Caco-2 (cell line): Measurements from ENCODE around the gene EFNA4. TPM values are rescaled to one million over a fixed set of nuclear protein-coding genes. Genes with fewer than 3 reads are reported as not detected.

ENCODE experiments used
- BruUV-seq: library from RNA; stranded (reverse); fragments of 400-500 nt; replicated peaks from 2 replicates; lab custom pipeline; 2021; lab: Mats Ljungman, UMichigan
- CTCF ChIA-PET: fragments of 300-600 bp; sonication (Branson Sonifier 250); formaldehyde crosslinking; loops from one replicate; lab custom pipeline; 2022; ENCODE audit warnings: antibody characterized with exemption; lab: Charles Lee
- POLR2A ChIA-PET: fragments of 300-600 bp; sonication (Branson Sonifier 250); formaldehyde crosslinking; loops from one replicate; lab custom pipeline; 2022; ENCODE audit warnings: antibody characterized with exemption; lab: Charles Lee
- DNase-seq, 2 experiments: peaks; one replicate each; pipeline versions ENCODE4 v3.0.0 to v3.0.0-alpha.2; 2020 to 2022
- H3K27me3 ChIP-seq: replicated peaks from 2 replicates; pipeline ENCODE4 v1.6.0; 2011; ENCODE audit warnings: low read length; ENCODE audit not compliant: control insufficient read depth, insufficient read depth
- H3K36me3 ChIP-seq: 2 replicates; pipeline ENCODE4 v1.5.1; 2011; ENCODE audit warnings: low read length; ENCODE audit not compliant: control insufficient read depth, insufficient read depth
- H3K4me1 ChIP-seq: fragments of 250-450 bp; sonication (Bioruptor Pico); 2 replicates; pipeline ENCODE4 v1.5.1; 2020; ENCODE audit warnings: mild to moderate bottlenecking
- H3K4me3 ChIP-seq: 2 replicates; pipeline ENCODE4 v1.5.1; 2011; ENCODE audit warnings: low read depth, mild to moderate bottlenecking, control low read depth, low read length
- H3K9me3 ChIP-seq: fragments of 250-450 bp; sonication (Bioruptor Pico); 2 replicates; pipeline ENCODE4 v1.5.1; 2020; ENCODE audit warnings: mild to moderate bottlenecking, moderate library complexity
- H3K27ac Mint-ChIP-seq: one replicate; pipeline ENCODE4 v1.8.0; 2022; ENCODE audit warnings: mixed read lengths; ENCODE audit not compliant: unreplicated experiment
- H3K27me3 Mint-ChIP-seq: one replicate; pipeline ENCODE4 v1.8.0; 2022; ENCODE audit warnings: mixed read lengths; ENCODE audit not compliant: insufficient read depth, unreplicated experiment
- H3K36me3 Mint-ChIP-seq: one replicate; pipeline ENCODE4 v1.8.0; 2022; ENCODE audit warnings: mild to moderate bottlenecking, mixed read lengths; ENCODE audit not compliant: insufficient read depth, unreplicated experiment
- H3K4me1 Mint-ChIP-seq: one replicate; pipeline ENCODE4 v1.8.0; 2022; ENCODE audit warnings: low read depth, mixed read lengths; ENCODE audit not compliant: unreplicated experiment
- H3K4me3 Mint-ChIP-seq: one replicate; pipeline ENCODE4 v1.8.0; 2022; ENCODE audit warnings: mild to moderate bottlenecking, moderate library complexity, mixed read lengths; ENCODE audit not compliant: unreplicated experiment
- H3K9me3 Mint-ChIP-seq: one replicate; pipeline ENCODE4 v1.8.0; 2022; ENCODE audit warnings: mixed read lengths; ENCODE audit not compliant: unreplicated experiment
- CTCF ChIP-seq, 2 experiments: fragments of 200-600 bp in 1 of 2; IDR thresholded peaks; 1 replicate in 1 of 2; 2 replicates in 1 of 2; pipeline versions ENCODE4 v1.5.1 to v1.8.0; 2011 to 2022; ENCODE audit warnings: antibody characterized with exemption in 1 of 2, control low read depth in 1 of 2, inconsistent platforms in 1 of 2, low read depth in 1 of 2, low read length in 1 of 2, mild to moderate bottlenecking in 1 of 2, moderate library complexity in 1 of 2; ENCODE audit not compliant: insufficient read depth in 1 of 2, severe bottlenecking in 1 of 2, unreplicated experiment in 1 of 2
- intact Hi-C: fragments of 100-400 bp; cut with micrococcal nuclease; formaldehyde crosslinking; loops from one replicate; pipeline ENCODE4 v1.10.0; 2022; ENCODE audit not compliant: unreplicated experiment
- total RNA-seq: library from RNA; stranded (reverse); gene quantifications from 2 replicates; pipeline ENCODE4 v1.2.3, GENCODE V29; 2022

The EFNA4 gene
- total RNA-seq, 1 experiment from 2014 or later = 13.8 TPM

- no peaks in the 10 kb centered on the region for H3K27me3 ChIP-seq
- ChIA-PET CTCF (no interaction called here), POLR2A (no interaction called here)
- no peaks in the 10 kb centered on the region for H3K9me3 ChIP-seq
- no peak overlapping the region for H3K4me3 Mint-ChIP-seq
- TF ChIP-seq CTCF (IDR thresholded peaks at IDR 0.05; ENCODE audit: insufficient read depth in 1 of 2, low read depth in 1 of 2, low read length in 1 of 2, severe bottlenecking in 1 of 2, unreplicated experiment in 1 of 2) = no peak
- H3K4me1 ChIP-seq = no peaks in the 10 kb centered on the region
- H3K27ac Mint-ChIP-seq = no peak overlapping the region
- no peaks in the 10 kb centered on the region for H3K36me3 Mint-ChIP-seq
- intact Hi-C loops = no loop called here
- H3K27me3 Mint-ChIP-seq = peaks cover 4% of the 10 kb centered on the region
- no peak overlapping the region for H3K4me3 ChIP-seq
- no peaks in the 10 kb centered on the region for H3K9me3 Mint-ChIP-seq
- peaks cover 10% of the 10 kb centered on the region for H3K4me1 Mint-ChIP-seq
- no peak for DNase-seq
- BruUV-seq = no TSS peak
- H3K36me3 ChIP-seq = no peaks in the 10 kb centered on the region
Measured at GRCh38 chr1:155035936-155036335, 27.6 kb upstream of the EFNA4 start.

- intact Hi-C loops = no loop called here
- Histone ChIP-seq H3K27me3 (no peaks in the 10 kb centered on the region), H3K4me1 (no peaks in the 10 kb centered on the region), H3K4me3 (no peak overlapping the region), H3K9me3 (no peaks in the 10 kb centered on the region), H3K36me3 (no peaks in the 10 kb centered on the region)
- DNase-seq = no peak
- no TSS peak for BruUV-seq
- Mint-ChIP-seq H3K9me3 (no peaks in the 10 kb centered on the region), H3K4me1 (peaks cover 10% of the 10 kb centered on the region), H3K4me3 (no peak overlapping the region), H3K27ac (no peak overlapping the region), H3K36me3 (no peaks in the 10 kb centered on the region), H3K27me3 (peaks cover 4% of the 10 kb centered on the region)
- TF ChIP-seq CTCF (IDR thresholded peaks at IDR 0.05; ENCODE audit: insufficient read depth in 1 of 2, low read depth in 1 of 2, low read length in 1 of 2, severe bottlenecking in 1 of 2, unreplicated experiment in 1 of 2) = no peak
- POLR2A ChIA-PET = no interaction called here
- CTCF ChIA-PET = interaction anchor here (0.7 kb wide), 2 partner anchors 17 to 67 kb away, joined by 5 to 10 read pairs; no protein-coding TSS in a partner anchor
Measured at GRCh38 chr1:155037043-155037442, 26.5 kb upstream of the EFNA4 start.

- ChIA-PET POLR2A (no interaction called here), CTCF (interaction anchor here (0.7 to 2.4 kb wide), 5 partner anchors 13 to 66 kb away, joined by 3 to 10 read pairs (median 5); partner anchors contain the start of gene ADAM15)
- Histone ChIP-seq H3K9me3 (no peaks in the 10 kb centered on the region), H3K4me3 (no peak overlapping the region), H3K4me1 (no peaks in the 10 kb centered on the region), H3K36me3 (no peaks in the 10 kb centered on the region), H3K27me3 (no peaks in the 10 kb centered on the region)
- Mint-ChIP-seq H3K4me3 (no peak overlapping the region), H3K27me3 (peaks cover 4% of the 10 kb centered on the region), H3K4me1 (peaks cover 10% of the 10 kb centered on the region), H3K36me3 (no peaks in the 10 kb centered on the region), H3K27ac (no peak overlapping the region), H3K9me3 (no peaks in the 10 kb centered on the region)
- intact Hi-C loops = no loop called here
- DNase-seq = no peak
- TF ChIP-seq CTCF (IDR thresholded peaks at IDR 0.05; ENCODE audit: insufficient read depth in 1 of 2, low read depth in 1 of 2, low read length in 1 of 2, severe bottlenecking in 1 of 2, unreplicated experiment in 1 of 2) = no peak
- no TSS peak for BruUV-seq
Measured at GRCh38 chr1:155037851-155038441, 25.6 kb upstream of the EFNA4 start.
